GM10847 (cell line): ENCODE data around the gene SBF2.

ENCODE experiments used
- POLR2A ChIP-seq: IDR thresholded peaks from 2 replicates; pipeline ENCODE4 v1.6.1; 2011; ENCODE audit not compliant: insufficient read length; ENCODE audit errors: extremely low read depth

SBF2 gene

GRCh38 chr11:9760193-9760575 is 533.8 kb downstream of the SBF2 start:
- TF ChIP-seq POLR2A: no peak

GRCh38 chr11:9759519-9760192 is 534.4 kb downstream of the SBF2 start:
- no peak for TF ChIP-seq POLR2A

GRCh38 chr11:9758637-9759518 is 535.1 kb downstream of the SBF2 start:
- TF ChIP-seq POLR2A: no peak

GRCh38 chr11:9757809-9758636 is 536.0 kb downstream of the SBF2 start:
- peak; percentile 37 for TF ChIP-seq POLR2A

- no peak for TF ChIP-seq POLR2A
These were observed 537.1 kb downstream of the SBF2 start for GRCh38 chr11:9756878-9757277.

GRCh38 chr11:9756461-9756860 is 537.6 kb downstream of the SBF2 start:
- no peak for TF ChIP-seq POLR2A

- no peak for TF ChIP-seq POLR2A
These were observed 538.3 kb downstream of the SBF2 start for GRCh38 chr11:9755561-9756185.

- TF ChIP-seq POLR2A: no peak
These were observed 540.0 kb downstream of the SBF2 start for GRCh38 chr11:9754010-9754471.

GRCh38 chr11:9753021-9753420 is 541.0 kb downstream of the SBF2 start:
- TF ChIP-seq POLR2A: no peak

- no peak for TF ChIP-seq POLR2A
These were observed 541.9 kb downstream of the SBF2 start for GRCh38 chr11:9752091-9752490.

GRCh38 chr11:9750551-9750950 is 543.5 kb downstream of the SBF2 start:
- no peak for TF ChIP-seq POLR2A

- no peak for TF ChIP-seq POLR2A
These were observed 545.6 kb downstream of the SBF2 start for GRCh38 chr11:9748361-9748970.

- TF ChIP-seq POLR2A: no peak
These were observed 546.2 kb downstream of the SBF2 start for GRCh38 chr11:9747828-9748227.

GRCh38 chr11:9747229-9747628 is 546.8 kb downstream of the SBF2 start:
- no peak for TF ChIP-seq POLR2A
